HCT116 (cell line): ENCODE results near the gene NGF.

Experiments used
- FOSL1 ChIP-seq: IDR thresholded peaks from 2 replicates; pipeline ENCODE4 v1.6.1; 2012; ENCODE audit warnings: low read depth
- POLR2AphosphoS5 ChIP-seq: IDR thresholded peaks from 2 replicates; pipeline ENCODE4 v1.6.1; 2011; ENCODE audit warnings: mild to moderate bottlenecking, low read depth, low read length, moderate library complexity
- SRF ChIP-seq: IDR thresholded peaks from 2 replicates; pipeline ENCODE4 v1.6.1; 2012; ENCODE audit warnings: low read depth
- TF ChIP-seq, protein P1 (sequence below), 3 experiments: fragments of 200-600 bp in 1 of 3; sonication (generic) in 1 of 3; IDR thresholded peaks in 2 of 3; conservative IDR thresholded peaks in 1 of 3; 2 replicates each; pipeline ENCODE4 v1.5.1; 2012 to 2017; ENCODE audit warnings: low read depth in 2 of 3, low read length in 2 of 3, antibody characterized with exemption in 1 of 3, borderline replicate concordance in 1 of 3, control low read depth in 1 of 3, mild to moderate bottlenecking in 1 of 3, mixed read lengths in 1 of 3, mixed run types in 1 of 3, moderate library complexity in 1 of 3; ENCODE audit not compliant: insufficient read depth in 1 of 3
- TF ChIP-seq, protein P2 (sequence below): IDR thresholded peaks from 2 replicates; pipeline ENCODE4 v1.6.1; 2012; ENCODE audit warnings: low read depth

DNA sequence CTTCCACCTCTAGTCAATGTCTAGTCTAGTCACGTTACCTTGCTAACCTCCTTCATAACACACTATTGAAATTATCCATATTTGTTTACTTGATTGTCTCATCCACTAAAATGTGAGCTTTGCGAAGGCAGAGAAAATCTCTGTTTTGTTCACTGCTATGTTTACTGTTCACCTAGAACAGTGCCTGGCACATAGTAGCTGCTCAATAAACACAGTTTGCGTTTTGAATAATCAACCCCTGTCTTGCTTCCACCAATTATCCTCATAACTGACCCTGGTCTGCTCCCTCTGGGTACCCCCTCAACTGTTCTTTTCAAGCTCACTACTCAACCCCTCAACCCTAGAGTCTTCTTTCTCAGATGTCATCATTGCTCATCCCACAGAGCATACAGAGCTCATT, 36.5 kb upstream of the NGF start:
- no peak for TF ChIP-seq SRF
- TF ChIP-seq FOSL1, result no peak
- TF ChIP-seq, protein P1, sequence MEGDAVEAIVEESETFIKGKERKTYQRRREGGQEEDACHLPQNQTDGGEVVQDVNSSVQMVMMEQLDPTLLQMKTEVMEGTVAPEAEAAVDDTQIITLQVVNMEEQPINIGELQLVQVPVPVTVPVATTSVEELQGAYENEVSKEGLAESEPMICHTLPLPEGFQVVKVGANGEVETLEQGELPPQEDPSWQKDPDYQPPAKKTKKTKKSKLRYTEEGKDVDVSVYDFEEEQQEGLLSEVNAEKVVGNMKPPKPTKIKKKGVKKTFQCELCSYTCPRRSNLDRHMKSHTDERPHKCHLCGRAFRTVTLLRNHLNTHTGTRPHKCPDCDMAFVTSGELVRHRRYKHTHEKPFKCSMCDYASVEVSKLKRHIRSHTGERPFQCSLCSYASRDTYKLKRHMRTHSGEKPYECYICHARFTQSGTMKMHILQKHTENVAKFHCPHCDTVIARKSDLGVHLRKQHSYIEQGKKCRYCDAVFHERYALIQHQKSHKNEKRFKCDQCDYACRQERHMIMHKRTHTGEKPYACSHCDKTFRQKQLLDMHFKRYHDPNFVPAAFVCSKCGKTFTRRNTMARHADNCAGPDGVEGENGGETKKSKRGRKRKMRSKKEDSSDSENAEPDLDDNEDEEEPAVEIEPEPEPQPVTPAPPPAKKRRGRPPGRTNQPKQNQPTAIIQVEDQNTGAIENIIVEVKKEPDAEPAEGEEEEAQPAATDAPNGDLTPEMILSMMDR (IDR thresholded peaks at IDR 0.05 in 2 of 3, conservative IDR thresholded peaks at IDR 0.05 in 1 of 3; ENCODE audit: borderline replicate concordance in 1 of 3, insufficient read depth in 1 of 3, low read depth in 2 of 3, low read length in 2 of 3), result no peak
- no peak for TF ChIP-seq POLR2AphosphoS5
- TF ChIP-seq, protein P2, sequence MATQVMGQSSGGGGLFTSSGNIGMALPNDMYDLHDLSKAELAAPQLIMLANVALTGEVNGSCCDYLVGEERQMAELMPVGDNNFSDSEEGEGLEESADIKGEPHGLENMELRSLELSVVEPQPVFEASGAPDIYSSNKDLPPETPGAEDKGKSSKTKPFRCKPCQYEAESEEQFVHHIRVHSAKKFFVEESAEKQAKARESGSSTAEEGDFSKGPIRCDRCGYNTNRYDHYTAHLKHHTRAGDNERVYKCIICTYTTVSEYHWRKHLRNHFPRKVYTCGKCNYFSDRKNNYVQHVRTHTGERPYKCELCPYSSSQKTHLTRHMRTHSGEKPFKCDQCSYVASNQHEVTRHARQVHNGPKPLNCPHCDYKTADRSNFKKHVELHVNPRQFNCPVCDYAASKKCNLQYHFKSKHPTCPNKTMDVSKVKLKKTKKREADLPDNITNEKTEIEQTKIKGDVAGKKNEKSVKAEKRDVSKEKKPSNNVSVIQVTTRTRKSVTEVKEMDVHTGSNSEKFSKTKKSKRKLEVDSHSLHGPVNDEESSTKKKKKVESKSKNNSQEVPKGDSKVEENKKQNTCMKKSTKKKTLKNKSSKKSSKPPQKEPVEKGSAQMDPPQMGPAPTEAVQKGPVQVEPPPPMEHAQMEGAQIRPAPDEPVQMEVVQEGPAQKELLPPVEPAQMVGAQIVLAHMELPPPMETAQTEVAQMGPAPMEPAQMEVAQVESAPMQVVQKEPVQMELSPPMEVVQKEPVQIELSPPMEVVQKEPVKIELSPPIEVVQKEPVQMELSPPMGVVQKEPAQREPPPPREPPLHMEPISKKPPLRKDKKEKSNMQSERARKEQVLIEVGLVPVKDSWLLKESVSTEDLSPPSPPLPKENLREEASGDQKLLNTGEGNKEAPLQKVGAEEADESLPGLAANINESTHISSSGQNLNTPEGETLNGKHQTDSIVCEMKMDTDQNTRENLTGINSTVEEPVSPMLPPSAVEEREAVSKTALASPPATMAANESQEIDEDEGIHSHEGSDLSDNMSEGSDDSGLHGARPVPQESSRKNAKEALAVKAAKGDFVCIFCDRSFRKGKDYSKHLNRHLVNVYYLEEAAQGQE, result no peak
